DMS153 treated with DMSO at 0.1 percent for 48 hours (cell line): Measurements from ENCODE around the gene TSPAN17.

ENCODE experiments used
- DNase-seq: peaks from one replicate; lab custom pipeline; 2025; ENCODE audit not compliant: unreplicated experiment; lab: John Stamatoyannopoulos, UW

The TSPAN17 gene

DNA sequence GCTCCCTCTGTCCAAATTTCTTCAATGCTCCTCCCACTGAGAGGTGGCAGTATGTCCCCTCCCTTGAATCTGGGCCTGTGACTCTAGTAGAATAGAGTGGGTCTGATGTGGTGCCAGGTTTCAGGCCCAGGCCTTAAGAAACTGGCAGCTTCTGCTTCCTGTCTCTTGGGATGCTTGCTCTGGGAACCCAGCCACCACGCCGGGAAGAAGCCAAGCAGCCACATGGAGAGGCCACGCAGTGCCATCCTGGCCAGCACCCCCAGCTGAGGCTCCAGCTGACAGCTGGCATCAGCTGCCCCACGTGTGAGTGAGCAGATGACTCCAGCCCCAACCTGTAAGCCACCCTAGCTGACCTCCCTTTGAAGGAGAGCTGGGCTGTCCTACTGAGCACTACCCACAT is 7.3 kb upstream of the TSPAN17 start:
- no peak for DNase-seq

DNA sequence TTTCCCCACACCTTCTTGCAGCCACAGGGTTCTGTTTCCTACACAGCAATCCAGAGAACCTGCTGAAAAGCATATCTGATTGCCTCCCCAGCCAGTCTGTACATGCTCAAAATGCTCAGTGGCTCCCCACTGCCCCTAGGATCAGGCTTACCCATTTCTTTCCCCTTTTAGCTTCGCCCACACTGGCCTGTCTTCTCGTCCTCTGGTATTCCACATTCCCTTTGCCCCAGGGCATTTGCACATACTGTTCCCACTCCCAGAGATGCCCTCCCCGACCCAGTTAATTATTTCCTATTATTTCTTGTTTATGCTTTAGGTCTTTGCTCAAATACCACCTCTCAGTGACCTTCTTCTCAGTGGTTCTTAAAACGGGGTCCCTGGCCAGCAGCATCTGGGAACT is 6.7 kb upstream of the TSPAN17 start:
- DNase-seq, result no peak

DNA sequence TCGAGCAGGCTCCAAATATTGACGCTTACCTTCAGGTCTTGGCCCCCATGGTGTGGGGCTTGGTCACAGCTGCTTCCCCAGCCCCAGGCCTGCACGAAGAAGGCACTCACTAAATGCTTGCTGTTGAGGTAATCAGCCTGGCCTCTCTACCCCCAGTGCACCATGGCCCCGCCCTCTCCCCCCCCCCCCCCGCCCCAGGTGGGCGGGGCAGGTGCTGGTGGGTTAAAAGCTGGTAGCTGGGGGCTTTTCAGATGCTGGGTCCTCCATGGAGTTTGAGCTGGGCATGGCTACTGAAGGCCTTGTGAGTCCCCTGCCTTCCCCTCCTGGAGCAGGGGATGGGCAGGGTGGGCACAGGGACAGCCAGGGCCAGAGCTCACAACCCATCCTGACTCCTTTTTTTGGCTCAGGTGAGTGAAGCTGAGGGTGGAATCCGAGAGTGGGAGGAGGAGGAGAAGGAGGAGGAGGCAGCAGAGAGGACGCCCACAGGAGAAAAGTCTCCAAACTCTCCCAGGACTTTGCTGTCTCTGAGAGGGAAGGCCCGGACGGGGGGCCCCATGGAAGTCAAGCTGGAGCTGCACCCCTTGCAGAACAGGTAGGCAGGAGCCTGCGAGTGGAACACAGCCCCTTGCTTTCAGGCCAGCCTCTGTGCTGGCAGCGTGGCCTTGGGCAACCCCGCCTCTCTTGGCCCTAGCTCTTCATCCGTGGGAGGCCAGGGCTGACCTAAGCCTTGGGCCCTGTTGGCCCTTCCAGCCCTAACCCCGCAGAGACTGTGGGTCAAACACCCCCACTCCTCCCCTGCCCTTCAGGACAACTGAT is 4.4 kb upstream of the TSPAN17 start:
- no peak for DNase-seq

DNA sequence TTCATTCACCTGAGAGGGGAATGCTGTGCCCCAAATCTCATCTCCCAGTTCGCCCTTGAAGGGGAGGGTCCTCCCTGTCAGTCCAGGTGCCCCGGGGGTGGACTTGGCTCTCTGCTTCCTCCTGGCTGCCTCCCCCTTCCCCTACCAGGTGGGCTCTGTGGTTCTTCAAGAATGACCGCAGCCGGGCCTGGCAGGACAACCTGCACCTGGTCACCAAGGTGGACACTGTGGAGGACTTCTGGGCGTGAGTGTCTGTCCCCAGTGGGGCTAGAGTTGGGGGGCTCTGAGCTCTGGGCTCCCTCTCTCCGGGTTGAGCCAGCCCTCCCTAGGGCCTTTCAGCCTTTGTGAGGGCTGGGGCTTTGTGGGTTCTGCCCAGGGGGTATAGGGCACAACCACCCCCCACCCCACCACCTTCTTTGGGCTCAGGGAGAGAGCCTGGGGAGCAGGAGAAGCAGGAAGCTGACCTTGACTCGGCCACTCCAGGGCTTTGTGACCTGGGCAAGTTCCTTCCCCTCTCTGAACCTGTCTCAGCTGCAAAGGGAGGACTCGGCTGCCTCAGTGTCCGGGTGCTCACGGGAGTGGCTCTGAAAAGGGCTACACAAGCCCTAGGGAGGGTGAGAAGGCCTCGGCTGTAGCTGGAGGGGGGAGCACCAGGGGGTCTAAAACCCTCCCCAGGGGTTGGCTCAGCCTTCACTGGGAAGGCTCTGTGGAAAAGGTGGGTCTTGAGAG is 3.6 kb upstream of the TSPAN17 start:
- no peak for DNase-seq

DNA sequence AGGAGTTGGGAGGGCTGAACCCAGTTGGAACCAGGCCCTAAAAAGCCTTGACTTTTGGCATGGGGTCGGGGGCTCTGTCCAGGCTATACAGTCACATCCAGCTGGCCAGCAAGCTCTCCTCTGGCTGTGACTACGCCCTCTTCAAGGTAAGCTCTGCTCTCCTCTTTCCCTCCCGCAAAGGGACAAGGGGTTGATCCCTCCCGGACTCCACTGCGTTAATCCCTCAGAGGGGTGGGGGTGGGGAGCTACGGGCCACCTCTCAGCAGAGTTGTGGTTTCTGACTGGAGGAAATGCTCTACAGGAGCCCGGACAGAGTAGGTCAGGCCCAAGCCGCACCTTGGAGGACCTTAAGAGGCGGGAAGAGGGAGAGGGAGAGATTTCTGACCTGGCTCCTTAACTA is 3.0 kb upstream of the TSPAN17 start:
- no peak for DNase-seq

DNA sequence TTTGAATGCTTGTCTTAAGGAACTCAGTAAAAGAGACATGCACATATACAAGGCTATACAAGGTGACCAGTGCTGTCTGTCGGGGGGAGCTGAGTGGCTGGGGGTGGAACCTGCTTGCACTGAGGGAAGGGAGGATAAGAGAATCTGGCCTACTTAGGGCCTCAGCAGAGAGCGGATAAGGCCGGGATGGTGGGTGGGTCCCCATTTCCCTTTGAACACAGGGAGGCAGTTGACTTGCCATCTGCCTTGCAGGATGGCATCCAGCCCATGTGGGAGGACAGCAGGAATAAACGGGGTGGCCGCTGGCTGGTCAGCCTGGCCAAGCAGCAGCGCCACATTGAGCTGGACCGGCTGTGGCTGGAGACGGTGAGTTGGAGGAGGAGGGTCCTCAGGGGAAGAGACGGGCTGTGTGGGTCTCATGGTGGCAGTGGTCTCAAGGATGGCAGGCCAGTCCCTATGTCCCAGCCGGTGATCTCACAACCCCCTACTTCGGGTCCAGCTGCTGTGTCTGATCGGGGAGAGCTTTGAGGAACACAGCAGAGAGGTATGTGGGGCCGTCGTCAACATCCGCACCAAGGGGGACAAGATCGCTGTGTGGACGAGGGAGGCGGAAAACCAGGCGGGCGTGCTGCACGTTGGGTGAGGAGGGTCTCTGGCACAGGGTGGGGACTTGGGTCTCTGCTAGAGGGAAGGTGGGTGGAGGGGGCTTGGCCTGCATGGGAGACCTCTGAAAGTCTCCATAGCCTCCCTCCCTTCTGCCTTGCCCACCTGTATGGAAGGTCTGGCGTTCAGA is 2.2 kb upstream of the TSPAN17 start:
- no peak for DNase-seq

DNA sequence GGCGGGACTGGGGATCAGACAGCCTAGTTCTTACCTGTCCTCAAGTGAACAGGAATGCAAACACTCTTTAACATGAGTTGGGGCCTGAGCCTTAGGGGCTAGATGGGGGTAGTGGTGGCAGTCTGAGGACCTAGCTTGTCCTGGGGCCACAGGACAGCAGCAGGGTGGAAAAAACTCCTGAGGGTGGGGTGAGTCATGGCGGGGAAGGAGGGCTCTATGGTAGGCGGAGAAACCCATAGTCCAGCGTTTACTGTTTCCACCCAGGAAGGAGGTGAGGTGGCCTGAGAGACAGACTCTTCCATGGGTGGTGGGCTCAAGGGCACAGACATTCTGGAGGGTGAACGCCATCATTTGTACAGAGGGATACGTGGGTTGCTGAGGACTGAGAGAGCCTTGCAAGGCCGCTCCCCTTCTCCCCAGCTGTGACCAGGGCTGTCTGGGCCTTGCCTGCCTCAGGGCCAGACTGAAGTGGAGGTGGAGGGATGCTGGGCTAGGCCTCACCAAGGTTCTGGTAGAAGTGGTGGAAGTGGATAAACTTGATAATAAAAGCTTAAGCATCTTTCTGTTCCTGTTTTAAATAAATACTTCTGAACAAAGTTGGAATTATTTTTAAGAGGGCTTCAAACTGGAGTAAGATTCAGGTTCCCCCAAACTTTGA is 1.1 kb upstream of the TSPAN17 start:
- DNase-seq, result no peak

DNA sequence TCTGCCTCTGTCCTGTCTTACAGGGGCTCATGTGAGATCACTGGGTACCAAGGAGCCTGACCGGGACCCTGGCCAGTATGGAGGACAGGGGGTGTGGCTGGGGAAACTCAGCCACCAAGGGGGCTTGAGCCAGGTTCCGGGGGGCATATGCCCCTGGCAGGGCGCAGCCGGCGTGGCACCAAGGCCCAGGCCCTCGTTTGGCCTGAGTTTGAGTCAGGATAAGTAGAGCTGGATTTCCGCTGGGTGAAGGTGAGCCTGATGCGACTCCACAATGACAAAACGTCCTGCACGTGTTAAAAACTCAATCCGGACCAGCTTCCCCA is 616 bp upstream of the TSPAN17 start:
- no peak for DNase-seq

DNA sequence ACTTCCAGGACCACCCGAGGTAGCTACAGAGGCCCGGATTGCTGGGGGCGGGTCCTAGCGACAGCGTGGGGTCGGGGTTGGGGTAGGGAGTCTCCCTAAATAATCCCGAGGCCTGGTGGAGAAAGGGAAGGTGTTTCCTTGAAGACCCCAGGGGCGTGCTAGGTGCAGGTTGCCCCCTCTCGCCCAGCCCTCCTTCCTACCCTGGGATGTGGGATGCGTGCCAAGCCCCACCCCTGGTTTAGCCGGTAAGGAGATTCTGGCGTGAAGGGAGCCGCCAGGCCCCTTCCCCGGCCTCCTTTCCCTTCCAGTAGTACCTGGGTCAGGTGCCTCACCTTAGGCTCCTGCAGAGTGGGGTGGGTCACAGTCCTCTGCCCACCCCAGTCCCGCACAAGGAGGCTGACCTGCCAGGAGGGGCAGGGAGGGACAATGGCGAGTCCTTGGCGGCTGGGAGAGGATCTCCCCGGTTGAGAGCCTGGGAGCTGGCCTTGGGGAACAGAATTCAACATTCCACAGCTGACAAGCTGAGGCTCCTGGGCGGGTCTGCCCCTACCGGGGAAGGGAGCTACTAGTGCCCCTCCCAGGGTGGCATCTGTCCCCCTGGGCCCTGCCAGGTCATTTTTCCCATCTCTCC is 674 bp downstream of the TSPAN17 start:
- no peak for DNase-seq

DNA sequence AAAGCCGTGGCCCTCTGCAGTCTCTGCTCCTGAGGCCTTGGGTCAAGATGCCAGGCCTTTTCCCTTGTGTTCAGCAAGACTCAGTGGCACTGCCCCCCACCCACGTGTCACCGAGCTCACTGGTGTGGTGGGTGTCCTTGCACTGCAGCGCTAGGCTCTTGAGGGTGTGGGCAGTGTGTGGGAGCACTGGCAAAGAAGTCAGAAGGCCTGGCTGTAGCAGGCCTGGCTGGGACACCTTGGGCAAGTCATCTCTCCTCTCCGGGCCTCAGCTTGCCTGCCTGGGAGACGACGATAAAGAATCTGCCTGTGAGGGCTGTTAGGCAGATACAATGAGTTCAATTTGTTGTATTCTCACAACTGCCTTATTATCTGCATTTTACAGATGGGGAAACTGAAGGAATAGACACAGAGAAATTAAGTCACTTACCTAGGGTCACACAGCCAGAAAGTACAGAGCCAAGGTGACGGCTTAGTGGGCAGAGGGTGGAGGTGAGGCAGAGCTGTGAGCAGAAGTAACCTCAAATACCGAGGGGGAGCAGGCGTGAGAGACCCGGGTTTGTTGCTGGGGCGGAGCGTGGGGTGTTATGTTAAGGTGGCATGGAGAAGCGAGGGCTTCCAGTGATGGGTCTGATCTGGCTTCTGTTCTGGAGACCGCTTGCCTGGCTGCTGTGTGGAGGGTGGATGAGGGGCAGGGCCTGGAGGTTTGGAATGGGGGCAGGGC is 1.4 kb downstream of the TSPAN17 start:
- no peak for DNase-seq

DNA sequence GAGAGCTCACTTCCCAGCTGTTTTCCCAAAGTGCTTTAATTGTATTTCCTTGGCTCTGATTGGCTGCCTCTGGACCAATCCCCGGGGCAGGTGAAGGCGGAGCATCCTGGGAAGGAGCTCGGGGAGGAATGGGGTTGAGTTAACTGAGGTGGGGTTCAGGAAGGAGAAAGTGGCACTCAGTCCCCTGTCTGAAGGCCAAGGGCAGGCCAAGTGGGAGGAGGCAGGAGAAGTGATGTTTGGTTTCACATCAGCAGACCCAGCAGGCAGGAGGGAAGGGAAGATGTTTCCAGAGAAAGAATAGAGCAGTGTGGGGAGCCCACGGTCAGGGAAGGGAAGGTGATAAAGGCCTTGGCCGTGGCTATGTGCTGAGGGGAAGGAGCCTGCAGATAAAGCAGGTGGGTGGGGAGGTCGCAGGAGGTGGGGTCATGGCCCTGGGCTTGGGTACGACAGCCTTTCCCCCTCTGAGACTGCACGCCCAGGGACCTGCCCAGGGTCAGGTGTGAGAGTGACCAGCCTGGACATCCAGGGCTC is 3.1 kb downstream of the TSPAN17 start:
- DNase-seq, result no peak

DNA sequence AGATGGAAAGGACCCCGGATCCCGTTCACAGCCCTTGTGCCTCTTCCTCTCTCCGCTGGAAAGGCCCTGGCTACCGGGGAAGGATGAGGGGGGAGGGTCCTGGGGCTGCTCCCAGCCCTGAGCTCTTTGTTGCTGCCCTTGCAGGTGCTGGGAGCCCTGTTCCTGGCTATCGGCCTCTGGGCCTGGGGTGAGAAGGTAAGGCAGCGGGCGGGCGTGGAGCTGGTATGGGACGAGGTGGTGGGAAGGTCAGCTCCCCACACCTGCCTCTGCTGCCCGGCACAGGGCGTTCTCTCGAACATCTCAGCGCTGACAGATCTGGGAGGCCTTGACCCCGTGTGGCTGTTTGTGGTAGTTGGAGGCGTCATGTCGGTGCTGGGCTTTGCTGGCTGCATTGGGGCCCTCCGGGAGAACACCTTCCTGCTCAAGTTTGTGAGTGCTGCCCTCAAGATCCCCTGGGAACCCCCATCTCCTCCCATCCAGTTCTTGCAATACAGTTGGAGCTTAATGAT is 4.2 kb downstream of the TSPAN17 start:
- DNase-seq, result no peak

DNA sequence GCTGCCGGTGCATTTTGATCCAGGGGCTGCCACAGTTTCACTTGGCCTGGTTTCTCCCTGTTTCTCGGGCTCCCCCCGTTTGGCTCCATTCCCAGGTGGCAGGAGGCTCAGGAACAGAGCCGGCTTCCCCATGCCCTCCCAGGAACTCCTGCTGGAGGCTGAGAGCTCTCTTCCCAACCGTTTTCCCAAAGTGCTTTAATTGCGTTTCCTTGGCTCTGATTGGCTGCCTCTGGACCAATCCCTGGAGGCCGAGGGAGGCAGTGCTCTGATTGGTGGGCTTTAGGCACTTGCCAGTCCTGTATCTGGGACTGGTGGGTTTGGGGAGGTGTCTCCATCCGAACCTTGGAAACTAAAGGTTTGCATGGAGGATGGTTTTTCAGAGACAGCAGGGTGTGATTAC is 4.9 kb downstream of the TSPAN17 start:
- DNase-seq, result no peak

DNA sequence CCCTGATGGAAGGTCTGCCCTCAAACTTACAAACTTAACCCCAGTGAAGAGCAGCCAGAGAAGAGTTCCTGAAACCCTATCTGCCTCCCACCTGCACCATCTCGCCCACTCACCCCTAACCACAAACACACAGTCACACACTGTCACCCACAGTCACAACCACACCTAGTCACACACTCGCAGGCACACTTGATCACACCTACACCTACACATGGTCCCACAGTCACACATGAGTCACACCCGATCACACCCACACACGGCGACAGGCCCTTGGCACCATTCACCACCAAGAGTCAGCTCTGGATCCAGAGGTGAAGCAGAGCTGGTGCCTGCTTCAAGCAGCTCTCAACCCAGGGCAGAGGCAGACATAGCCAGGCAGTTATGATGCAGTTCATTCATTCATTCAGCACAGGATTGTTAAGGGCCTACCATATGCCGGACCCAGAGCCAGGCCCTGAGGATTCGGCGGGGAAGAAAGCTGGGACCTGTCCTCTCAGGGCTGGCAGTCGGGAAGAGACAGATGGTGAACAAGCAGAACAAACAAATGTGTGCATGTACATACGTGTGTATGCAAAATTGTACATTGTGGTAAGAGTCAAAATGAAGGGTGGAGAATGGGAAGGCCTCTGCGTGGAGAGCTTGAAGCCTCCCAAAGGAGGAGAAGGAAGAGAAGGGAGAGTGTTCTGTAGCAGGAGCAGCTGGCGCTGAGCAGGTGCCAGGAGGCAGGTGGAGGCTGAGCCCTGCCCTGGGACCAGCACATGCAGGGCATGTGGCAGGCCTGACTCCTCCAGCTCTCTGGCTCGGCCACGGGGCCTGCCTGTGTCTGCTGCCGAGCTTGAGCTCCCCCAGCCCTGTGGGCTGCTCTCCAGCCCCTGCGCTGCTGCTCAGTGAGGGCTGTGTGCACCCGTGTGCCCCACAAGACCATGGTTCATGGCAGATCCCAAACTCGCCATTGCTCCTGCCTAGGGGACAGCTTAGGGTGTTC is 6.4 kb downstream of the TSPAN17 start:
- no peak for DNase-seq

DNA sequence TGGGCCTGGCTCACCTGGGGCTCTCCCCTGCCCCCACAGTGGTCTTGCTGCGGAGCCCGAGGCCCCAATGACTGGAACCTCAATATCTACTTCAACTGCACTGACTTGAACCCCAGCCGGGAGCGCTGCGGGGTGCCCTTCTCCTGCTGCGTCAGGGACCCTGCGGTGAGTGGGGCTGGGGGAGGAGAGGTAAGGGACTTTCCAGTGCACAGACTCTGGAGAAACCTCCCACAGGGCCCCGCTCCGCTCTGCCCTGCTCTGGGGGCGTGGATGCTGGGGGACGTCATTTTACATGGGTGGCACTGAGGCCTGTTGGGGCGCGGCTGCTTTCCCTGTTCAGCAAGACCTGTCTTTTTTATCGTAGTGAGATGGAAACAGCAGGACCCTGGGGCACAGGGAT is 7.6 kb downstream of the TSPAN17 start:
- DNase-seq, result no peak

DNA sequence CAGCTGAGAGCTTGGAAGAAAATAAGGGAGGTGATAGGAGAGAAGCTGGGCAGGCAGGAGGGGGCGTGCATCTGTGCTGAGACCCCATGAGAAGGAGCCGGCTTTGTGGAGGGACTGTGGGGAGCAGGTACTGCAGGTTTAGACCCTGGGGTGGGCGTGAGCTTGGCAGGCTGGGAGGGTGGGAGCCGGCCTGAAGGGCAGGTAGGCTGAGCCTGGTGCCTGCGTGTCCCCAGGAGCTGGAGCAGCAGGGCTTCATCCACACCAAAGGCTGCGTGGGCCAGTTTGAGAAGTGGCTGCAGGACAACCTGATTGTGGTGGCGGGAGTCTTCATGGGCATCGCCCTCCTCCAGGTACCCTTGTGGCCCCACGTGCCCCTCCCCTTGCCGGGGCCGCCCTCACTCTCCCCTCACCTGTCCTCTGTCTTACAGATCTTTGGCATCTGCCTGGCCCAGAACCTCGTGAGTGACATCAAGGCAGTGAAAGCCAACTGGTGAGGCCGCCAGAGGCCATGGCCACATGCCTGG is 9.2 kb downstream of the TSPAN17 start:
- DNase-seq, result no peak

DNA sequence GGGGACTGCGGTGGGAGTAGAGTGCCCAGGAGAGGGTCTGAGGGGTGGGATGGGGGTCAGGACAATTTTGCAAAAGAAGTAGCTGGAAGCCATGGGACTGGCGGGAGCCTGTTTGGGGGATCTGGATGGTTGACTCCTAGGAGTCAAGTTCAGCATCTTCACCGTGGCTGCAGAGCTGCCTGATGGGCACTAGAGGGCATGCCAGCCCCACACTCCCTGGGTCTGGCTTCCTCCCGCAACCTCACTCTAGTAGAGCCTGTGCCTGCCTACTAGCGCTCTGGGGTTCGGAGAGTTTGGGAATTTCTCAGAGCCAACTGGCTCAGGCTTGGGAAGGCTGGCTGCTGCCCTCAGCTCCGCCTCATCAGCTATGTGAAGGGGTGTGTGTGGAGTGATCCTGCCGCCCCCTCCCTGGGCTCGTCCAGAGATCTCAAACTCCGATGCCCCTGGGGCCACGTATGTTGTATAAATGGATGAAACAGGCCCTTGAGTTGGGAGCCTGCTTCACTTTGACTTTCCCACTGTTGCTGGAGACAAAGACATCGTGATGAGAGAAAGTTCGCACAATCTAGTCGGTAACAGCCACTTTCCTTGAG is 10.8 kb downstream of the TSPAN17 start:
- DNase-seq, result no peak
